Neural cell (in vitro differentiated cells): ENCODE data around the gene SLC6A9. TPM values are rescaled to one million over a fixed set of nuclear protein-coding genes. Genes with fewer than 3 reads are reported as not detected.

Experiments
- H2AFZ ChIP-seq: fragments of 200-600, 300-800 bp; sonication (generic), shearing (Covaris generic); 2 replicates; pipeline ENCODE4 v1.6.0; 2014; ENCODE audit warnings: low read depth, mild to moderate bottlenecking, antibody characterized with exemption, low read length, moderate library complexity
- H3F3A ChIP-seq: fragments of 200-600 bp; shearing (Covaris generic); 2 replicates; pipeline ENCODE4 v1.6.1; 2016; ENCODE audit warnings: mild to moderate bottlenecking, moderate library complexity, mixed read lengths, antibody characterized with exemption, low read length; ENCODE audit not compliant: insufficient read depth, poor library complexity, severe bottlenecking
- H3K27ac ChIP-seq: fragments of 200-600, 300-800 bp; sonication (generic), shearing (Covaris generic); 2 replicates; pipeline ENCODE4 v1.5.1; 2014; ENCODE audit warnings: mild to moderate bottlenecking, low read length, moderate library complexity
- H3K27me3 ChIP-seq: fragments of 300-800, 200-600 bp; sonication (generic), shearing (Covaris generic); 2 replicates; pipeline ENCODE4 v1.6.0; 2014; ENCODE audit warnings: mild to moderate bottlenecking, low read depth, low read length, moderate library complexity; ENCODE audit not compliant: insufficient read depth
- H3K36me3 ChIP-seq: fragments of 300-800, 200-600 bp; sonication (generic), shearing (Covaris generic); 2 replicates; pipeline ENCODE4 v1.5.1; 2014; ENCODE audit warnings: mild to moderate bottlenecking, antibody characterized with exemption, low read length, moderate library complexity; ENCODE audit not compliant: insufficient read depth
- H3K4me2 ChIP-seq: fragments of 300-800, 200-600 bp; sonication (generic), shearing (Covaris generic); 2 replicates; pipeline ENCODE4 v1.6.0; 2014; ENCODE audit warnings: mild to moderate bottlenecking, low read length
- H3K4me3 ChIP-seq: fragments of 300-800, 200-600 bp; sonication (generic), shearing (Covaris generic); 2 replicates; pipeline ENCODE4 v1.5.1; 2014; ENCODE audit warnings: mild to moderate bottlenecking, low read length, moderate library complexity
- H3K79me2 ChIP-seq: fragments of 200-600 bp; shearing (Covaris generic); replicated peaks from 2 replicates; pipeline ENCODE4 v1.6.0; 2014; ENCODE audit warnings: mild to moderate bottlenecking, low read length, moderate library complexity; ENCODE audit not compliant: insufficient read depth
- H3K9ac ChIP-seq: fragments of 300-800, 200-600 bp; sonication (generic), shearing (Covaris generic); 2 replicates; pipeline ENCODE4 v1.6.1; 2016; ENCODE audit warnings: mild to moderate bottlenecking, low read length, mixed read lengths
- H3K9me2 ChIP-seq: fragments of 200-600 bp; shearing (Covaris generic); 2 replicates; pipeline ENCODE4 v1.6.1; 2016; ENCODE audit warnings: mild to moderate bottlenecking, low read length, mixed read lengths; ENCODE audit not compliant: insufficient read depth
- H3K9me3 ChIP-seq: fragments of 200-600, 300-800 bp; sonication (generic), shearing (Covaris generic); 2 replicates; pipeline ENCODE4 v1.6.1; 2016; ENCODE audit warnings: mild to moderate bottlenecking, mixed run types, low read length, moderate library complexity, mixed read lengths
- H4K20me1 ChIP-seq: fragments of 200-600 bp; shearing (Covaris generic); 2 replicates; pipeline ENCODE4 v1.6.1; 2016; ENCODE audit warnings: mild to moderate bottlenecking, mixed run types; ENCODE audit not compliant: insufficient read depth
- EP300 ChIP-seq: fragments of 450-650 bp; conservative IDR thresholded peaks from 2 replicates; pipeline ENCODE4 v1.6.1; 2014; ENCODE audit warnings: antibody characterized with exemption, mild to moderate bottlenecking, moderate library complexity; ENCODE audit not compliant: poor library complexity, severe bottlenecking
- EZH2 ChIP-seq: fragments of 200-600, 300-800 bp; shearing (Covaris generic), sonication (generic); IDR thresholded peaks from 2 replicates; pipeline ENCODE4 v1.6.1; 2014; ENCODE audit warnings: antibody characterized with exemption, low read length, borderline replicate concordance, mild to moderate bottlenecking; ENCODE audit not compliant: insufficient read depth, poor library complexity, severe bottlenecking
- MXI1 ChIP-seq: fragments of 450-650 bp; conservative IDR thresholded peaks from 2 replicates; pipeline ENCODE4 v1.6.1; 2014; ENCODE audit warnings: antibody characterized with exemption, mild to moderate bottlenecking; ENCODE audit not compliant: poor library complexity, severe bottlenecking
- POLR2AphosphoS5 ChIP-seq: IDR thresholded peaks from 2 replicates; pipeline ENCODE4 v1.6.1; 2012
- RAD21 ChIP-seq: fragments of 450-650 bp; conservative IDR thresholded peaks from 2 replicates; pipeline ENCODE4 v1.6.1; 2014; ENCODE audit warnings: antibody characterized with exemption, mild to moderate bottlenecking, moderate library complexity
- SMC3 ChIP-seq: fragments of 450-650 bp; conservative IDR thresholded peaks from 2 replicates; pipeline ENCODE4 v1.6.1; 2014; ENCODE audit warnings: antibody characterized with exemption, mild to moderate bottlenecking, moderate library complexity; ENCODE audit not compliant: poor library complexity
- TAF1 ChIP-seq: IDR thresholded peaks from 2 replicates; pipeline ENCODE4 v1.6.1; 2012; ENCODE audit warnings: low read depth
- polyA plus RNA-seq: library from polyadenylated mRNA; depleted of rRNA; stranded (reverse); fragments of >200 nt; gene quantifications from 2 replicates; pipeline ENCODE4 v1.2.3, GENCODE V29; 2014
- TF ChIP-seq, protein P1 (sequence below): IDR thresholded peaks from 2 replicates; pipeline ENCODE4 v1.6.1; 2012; ENCODE audit warnings: borderline replicate concordance
- TF ChIP-seq, protein P2 (sequence below): fragments of 450-650 bp; IDR thresholded peaks from 2 replicates; pipeline ENCODE4 v1.5.1; 2014; ENCODE audit warnings: antibody characterized with exemption, mild to moderate bottlenecking, moderate library complexity; ENCODE audit not compliant: poor library complexity, severe bottlenecking

Gene SLC6A9
- polyA plus RNA-seq, 1 donor from 2014 or later: 1.3 TPM

GRCh38 chr1:44040846-44041245 is 9.6 kb upstream of the SLC6A9 start:
- Histone ChIP-seq H3K9me2 (no peaks in the 10 kb centered on the region), H3K9me3 (no peaks in the 10 kb centered on the region), H4K20me1 (no peaks in the 10 kb centered on the region), H3K9ac (no peak overlapping the region), H3F3A (no peaks in the 10 kb centered on the region), H3K27ac (no peak overlapping the region), H3K79me2 (no peaks in the 10 kb centered on the region), H3K36me3 (no peaks in the 10 kb centered on the region), H3K4me3 (no peak overlapping the region), H2AFZ (no peak overlapping the region), H3K27me3 (no peaks in the 10 kb centered on the region), H3K4me2 (no peak overlapping the region)
- TF ChIP-seq TAF1 (no peak), EP300 (no peak), RAD21 (no peak), MXI1 (no peak), POLR2AphosphoS5 (no peak), SMC3 (no peak), EZH2 (no peak)
- TF ChIP-seq, protein P1, sequence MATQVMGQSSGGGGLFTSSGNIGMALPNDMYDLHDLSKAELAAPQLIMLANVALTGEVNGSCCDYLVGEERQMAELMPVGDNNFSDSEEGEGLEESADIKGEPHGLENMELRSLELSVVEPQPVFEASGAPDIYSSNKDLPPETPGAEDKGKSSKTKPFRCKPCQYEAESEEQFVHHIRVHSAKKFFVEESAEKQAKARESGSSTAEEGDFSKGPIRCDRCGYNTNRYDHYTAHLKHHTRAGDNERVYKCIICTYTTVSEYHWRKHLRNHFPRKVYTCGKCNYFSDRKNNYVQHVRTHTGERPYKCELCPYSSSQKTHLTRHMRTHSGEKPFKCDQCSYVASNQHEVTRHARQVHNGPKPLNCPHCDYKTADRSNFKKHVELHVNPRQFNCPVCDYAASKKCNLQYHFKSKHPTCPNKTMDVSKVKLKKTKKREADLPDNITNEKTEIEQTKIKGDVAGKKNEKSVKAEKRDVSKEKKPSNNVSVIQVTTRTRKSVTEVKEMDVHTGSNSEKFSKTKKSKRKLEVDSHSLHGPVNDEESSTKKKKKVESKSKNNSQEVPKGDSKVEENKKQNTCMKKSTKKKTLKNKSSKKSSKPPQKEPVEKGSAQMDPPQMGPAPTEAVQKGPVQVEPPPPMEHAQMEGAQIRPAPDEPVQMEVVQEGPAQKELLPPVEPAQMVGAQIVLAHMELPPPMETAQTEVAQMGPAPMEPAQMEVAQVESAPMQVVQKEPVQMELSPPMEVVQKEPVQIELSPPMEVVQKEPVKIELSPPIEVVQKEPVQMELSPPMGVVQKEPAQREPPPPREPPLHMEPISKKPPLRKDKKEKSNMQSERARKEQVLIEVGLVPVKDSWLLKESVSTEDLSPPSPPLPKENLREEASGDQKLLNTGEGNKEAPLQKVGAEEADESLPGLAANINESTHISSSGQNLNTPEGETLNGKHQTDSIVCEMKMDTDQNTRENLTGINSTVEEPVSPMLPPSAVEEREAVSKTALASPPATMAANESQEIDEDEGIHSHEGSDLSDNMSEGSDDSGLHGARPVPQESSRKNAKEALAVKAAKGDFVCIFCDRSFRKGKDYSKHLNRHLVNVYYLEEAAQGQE: no peak
- TF ChIP-seq, protein P2, sequence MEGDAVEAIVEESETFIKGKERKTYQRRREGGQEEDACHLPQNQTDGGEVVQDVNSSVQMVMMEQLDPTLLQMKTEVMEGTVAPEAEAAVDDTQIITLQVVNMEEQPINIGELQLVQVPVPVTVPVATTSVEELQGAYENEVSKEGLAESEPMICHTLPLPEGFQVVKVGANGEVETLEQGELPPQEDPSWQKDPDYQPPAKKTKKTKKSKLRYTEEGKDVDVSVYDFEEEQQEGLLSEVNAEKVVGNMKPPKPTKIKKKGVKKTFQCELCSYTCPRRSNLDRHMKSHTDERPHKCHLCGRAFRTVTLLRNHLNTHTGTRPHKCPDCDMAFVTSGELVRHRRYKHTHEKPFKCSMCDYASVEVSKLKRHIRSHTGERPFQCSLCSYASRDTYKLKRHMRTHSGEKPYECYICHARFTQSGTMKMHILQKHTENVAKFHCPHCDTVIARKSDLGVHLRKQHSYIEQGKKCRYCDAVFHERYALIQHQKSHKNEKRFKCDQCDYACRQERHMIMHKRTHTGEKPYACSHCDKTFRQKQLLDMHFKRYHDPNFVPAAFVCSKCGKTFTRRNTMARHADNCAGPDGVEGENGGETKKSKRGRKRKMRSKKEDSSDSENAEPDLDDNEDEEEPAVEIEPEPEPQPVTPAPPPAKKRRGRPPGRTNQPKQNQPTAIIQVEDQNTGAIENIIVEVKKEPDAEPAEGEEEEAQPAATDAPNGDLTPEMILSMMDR: no peak

- Histone ChIP-seq H3K9me2 (no peaks in the 10 kb centered on the region), H3F3A (no peaks in the 10 kb centered on the region), H3K4me2 (no peak overlapping the region), H4K20me1 (no peaks in the 10 kb centered on the region), H3K36me3 (no peaks in the 10 kb centered on the region), H2AFZ (no peak overlapping the region), H3K9ac (no peak overlapping the region), H3K4me3 (no peak overlapping the region), H3K9me3 (no peaks in the 10 kb centered on the region), H3K27me3 (no peaks in the 10 kb centered on the region), H3K79me2 (no peaks in the 10 kb centered on the region), H3K27ac (no peak overlapping the region)
- TF ChIP-seq EZH2: no peak
- no peak for TF ChIP-seq EP300
- no peak for TF ChIP-seq SMC3
- no peak for TF ChIP-seq MXI1
- TF ChIP-seq, protein P1: no peak
- no peak for TF ChIP-seq POLR2AphosphoS5
- TF ChIP-seq TAF1: no peak
- TF ChIP-seq, protein P2: no peak
These were observed 9.2 kb upstream of the SLC6A9 start for GRCh38 chr1:44040418-44040817.
